Ishikawa (cell line): Measurements from ENCODE around the gene PATL2.

Experiments used
- CEBPB ChIP-seq: IDR thresholded peaks from 2 replicates; pipeline ENCODE4 v1.6.1; 2012
- CREB1 ChIP-seq: IDR thresholded peaks from 2 replicates; pipeline ENCODE4 v1.6.1; 2012; ENCODE audit warnings: low read depth
- EGR1 ChIP-seq: IDR thresholded peaks from 2 replicates; pipeline ENCODE4 v1.6.1; 2012
- EP300 ChIP-seq: IDR thresholded peaks from 2 replicates; pipeline ENCODE4 v1.6.1; 2012; ENCODE audit warnings: borderline replicate concordance
- NFIC ChIP-seq: IDR thresholded peaks from 2 replicates; pipeline ENCODE4 v1.6.1; 2012
- REST ChIP-seq: IDR thresholded peaks from 2 replicates; pipeline ENCODE4 v1.6.1; 2012; ENCODE audit warnings: low read depth, mild to moderate bottlenecking
- TAF1 ChIP-seq: IDR thresholded peaks from 2 replicates; pipeline ENCODE4 v1.6.1; 2012; ENCODE audit warnings: low read depth, mild to moderate bottlenecking
- TEAD4 ChIP-seq: IDR thresholded peaks from 2 replicates; pipeline ENCODE4 v1.6.1; 2012
- TF ChIP-seq, protein P1 (sequence below): IDR thresholded peaks from 2 replicates; pipeline ENCODE4 v1.6.1; 2012

DNA sequence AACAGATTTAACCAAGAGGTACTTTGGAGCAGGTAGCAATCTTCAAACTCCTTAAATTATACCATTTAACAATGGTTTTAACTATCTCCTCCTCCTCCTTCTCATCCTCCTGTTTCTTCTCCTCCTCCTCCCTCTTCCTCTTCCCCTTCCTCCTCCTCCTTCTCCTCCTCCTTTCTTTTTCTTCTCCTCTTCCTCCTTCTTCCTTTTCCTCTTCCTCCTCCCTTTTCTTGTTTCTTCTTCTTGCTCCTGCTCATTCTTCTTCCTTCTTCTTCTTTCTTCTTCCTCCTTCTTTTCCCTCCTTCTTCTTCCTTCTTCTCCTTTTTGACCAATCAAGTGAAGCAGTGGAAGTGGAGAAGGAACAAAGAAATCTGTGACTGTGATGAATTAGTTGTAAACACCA lies 14.1 kb downstream of the PATL2 start:
- TF ChIP-seq CREB1: no peak
- no peak for TF ChIP-seq REST
- no peak for TF ChIP-seq TAF1
- no peak for TF ChIP-seq EP300
- no peak for TF ChIP-seq NFIC
- TF ChIP-seq, protein P1, sequence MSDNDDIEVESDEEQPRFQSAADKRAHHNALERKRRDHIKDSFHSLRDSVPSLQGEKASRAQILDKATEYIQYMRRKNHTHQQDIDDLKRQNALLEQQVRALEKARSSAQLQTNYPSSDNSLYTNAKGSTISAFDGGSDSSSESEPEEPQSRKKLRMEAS: no peak
- no peak for TF ChIP-seq CEBPB
- TF ChIP-seq TEAD4: no peak
- no peak for TF ChIP-seq EGR1
